ENCODE data around the gene ZNF281.

GRCh38 chr1:200366577-200367253 lies 43.1 kb downstream of the ZNF281 start:
- TF ChIP-seq CTCF (IDR thresholded peaks at IDR 0.05): no peak
- no peak for TF ChIP-seq EZH2 (IDR thresholded peaks at IDR 0.05)
- TF ChIP-seq EZH2phosphoT487 (IDR thresholded peaks at IDR 0.05): no peak
